Activated CD4-positive, alpha-beta T cell treated with anti-CD3 and anti-CD28 coated beads for 48 hours (primary cell): Measurements from ENCODE around the gene ZNF217.
A peak's percentile ranks its signal among the peaks of the same experiment; 100 is the strongest.
"Not testable (repeated sequence)": the region's sequence is repeated elsewhere in the genome, so short reads cannot be mapped to it uniquely, and the experiment has no call there.

Experiments
- DNase-seq: peaks from one replicate; pipeline ENCODE4 v3.0.0-alpha.2; 2020

Gene ZNF217

GRCh38 chr20:53562104-53562764 lies 31.4 kb downstream of the ZNF217 start:
- not testable (repeated sequence) for DNase-seq

DNA sequence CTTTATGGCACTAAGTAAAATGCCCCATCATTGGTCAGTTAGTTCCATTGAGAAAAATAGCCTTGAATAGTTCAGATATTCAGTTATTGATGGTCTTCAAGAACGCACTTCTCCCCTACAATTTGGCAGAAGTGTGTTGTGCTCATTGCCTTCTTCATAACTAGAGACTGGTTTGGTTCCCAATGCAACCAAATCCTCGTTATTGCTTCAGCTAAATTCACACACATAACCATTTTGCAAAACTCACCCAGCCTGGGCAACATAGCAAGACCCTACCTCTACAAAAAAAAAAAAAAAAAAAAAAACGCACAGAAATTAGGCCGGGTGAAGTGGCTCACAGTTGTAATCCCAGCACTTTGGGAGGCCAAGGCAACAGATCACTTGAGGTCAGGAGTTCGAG lies 32.1 kb downstream of the ZNF217 start:
- no peak for DNase-seq

DNA sequence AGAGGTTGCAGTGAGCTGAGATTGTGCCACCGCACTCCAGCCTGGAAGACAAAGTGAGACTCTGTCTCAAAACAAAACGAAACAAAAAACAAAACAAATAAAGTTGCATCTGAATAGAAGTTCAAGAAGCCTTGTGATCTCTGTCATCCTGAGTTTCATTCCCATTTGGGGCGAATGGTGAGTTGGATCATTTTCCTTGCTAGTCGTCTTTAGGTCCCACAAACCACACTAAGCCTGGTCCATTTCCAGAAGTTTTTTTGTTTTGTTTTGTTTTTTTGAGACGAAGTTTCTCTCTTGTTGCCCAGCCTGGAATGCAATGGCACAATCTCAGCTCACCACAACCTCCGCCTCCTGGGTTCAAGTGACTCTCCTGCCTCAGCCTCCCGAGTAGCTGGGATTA lies 33.8 kb downstream of the ZNF217 start:
- DNase-seq, result no peak

GRCh38 chr20:53557130-53557529 lies 36.5 kb downstream of the ZNF217 start:
- DNase-seq, result no peak

DNA sequence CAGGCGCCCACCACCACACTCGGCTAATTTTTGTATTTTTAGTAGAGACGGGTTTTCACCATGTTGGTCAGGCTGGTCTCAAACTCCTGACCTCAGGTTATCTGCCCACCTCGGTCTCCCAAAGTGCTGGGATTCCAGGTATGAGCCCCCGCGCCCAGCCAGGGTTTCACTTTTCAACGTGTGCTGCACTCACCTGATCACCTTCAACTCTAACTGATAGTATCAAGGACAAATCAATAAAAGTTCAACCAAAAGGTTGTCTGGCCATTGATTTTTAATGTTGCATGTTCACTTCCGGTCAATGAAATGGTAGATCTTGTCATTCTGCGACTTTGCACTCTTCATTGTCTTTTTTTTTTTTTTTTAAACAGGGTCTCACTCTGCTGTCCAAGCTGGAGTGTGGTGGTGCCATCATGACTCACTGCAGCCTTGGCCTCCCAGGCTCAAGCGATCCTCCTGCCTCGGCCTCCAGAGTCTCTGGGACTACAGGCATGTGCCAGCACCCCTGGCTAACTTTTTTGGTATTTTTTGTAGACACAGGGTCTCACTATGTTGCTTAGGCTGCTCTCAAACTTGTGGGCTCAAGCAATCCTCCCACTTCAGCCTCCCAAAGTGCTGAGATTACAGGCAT lies 37.3 kb downstream of the ZNF217 start:
- no peak for DNase-seq

- no peak for DNase-seq
These were observed 37.8 kb downstream of the ZNF217 start for GRCh38 chr20:53555816-53556215.

DNA sequence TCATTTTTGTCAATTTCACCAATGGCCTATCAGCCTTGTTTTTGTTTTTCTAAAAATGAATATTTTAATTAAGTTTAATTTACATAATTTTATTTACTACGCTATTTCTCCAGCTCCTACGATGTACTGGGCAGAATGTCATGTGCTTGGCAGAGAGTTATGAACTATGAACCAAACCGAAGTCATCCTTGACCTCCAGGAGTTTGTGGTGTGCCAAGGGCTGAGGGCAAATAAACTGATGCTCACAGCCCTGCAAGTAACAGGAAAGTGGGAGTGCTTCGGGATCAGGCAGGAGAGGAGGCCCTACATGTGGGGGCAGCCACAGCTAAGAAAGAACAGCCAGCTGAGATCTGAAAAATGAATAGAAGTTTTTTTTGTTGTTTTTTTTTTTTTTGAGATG lies 38.6 kb downstream of the ZNF217 start:
- DNase-seq, result no peak

GRCh38 chr20:53552572-53552893 lies 41.1 kb downstream of the ZNF217 start:
- DNase-seq, result not testable (repeated sequence)

DNA sequence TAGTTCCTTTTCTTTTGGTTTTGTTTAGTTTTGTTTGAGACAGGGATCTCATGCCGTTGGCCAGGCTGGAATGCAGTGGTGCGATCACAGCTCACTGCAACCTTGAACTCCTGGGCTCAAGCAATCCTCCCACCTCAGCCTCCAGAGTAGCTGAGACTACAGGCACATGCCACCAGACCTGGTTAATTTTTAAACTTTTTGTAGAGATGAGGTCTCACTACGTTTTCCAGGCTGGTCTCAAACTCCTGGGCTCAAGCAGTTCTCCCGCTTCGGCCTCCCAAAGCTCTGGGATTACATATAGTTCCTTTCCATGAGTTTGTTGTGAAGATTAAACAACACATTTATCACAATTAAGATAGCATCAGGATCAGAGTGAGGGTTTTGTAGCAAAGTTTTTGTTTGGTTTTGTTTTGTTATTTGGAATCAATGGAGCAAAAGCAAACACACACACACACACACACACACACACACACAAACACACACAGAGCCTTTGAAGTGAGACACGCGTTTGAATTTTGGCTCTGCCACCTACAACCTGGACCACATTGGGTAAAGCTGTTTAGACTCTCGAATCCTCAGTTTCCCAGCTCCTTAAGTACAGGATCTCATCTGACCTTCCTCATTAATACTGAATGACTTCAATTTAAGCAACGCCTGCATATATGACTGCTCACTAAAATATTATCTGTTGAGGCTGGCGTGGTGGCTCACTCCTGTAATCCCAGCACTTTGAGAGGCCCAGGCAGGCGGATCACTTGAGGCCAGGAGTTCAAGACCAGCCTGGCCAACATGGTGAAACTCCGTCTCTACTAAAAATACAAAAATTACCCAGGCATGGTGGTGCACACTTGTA lies 41.7 kb downstream of the ZNF217 start:
- DNase-seq, result not testable (repeated sequence)

DNA sequence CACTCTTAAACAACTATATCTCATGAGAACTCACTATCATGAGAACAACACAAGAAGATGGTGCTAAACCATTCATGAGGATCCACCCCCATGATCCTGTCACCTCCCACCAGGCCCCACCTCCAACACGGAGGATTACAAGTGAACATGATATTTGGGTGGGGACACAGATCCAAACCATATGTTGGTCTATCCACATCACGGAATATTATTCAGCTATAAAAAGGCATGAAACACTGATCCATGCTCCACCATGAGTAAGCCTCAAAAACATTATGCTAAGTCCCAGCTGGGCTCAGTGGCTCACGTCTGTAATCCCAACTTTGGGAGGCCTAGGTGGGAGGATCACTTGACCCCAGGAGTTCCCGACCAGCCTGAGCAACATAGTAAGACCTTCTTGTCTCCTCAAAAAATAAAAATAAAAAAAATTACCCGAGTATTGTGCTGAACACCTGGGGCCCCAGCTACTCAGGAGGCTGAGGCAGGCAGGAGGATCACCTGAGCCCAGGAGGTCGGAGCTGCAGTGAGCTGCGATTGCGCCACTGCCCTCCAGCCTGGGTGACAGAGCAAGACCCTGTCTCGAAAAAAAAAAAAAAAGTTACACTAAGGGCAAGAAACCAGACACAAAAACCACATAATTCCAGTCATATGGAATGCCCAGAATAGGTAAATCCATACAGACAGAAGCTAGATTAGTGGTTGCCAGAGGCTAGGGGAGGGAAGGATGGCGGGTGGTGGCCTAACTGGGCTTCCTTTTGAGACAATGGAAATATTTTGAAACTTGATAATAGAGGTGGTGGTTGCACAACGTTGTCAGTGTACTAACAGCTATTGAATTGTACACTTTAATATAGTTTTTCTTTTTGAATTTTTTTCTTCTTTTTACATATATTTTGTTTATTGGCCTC lies 43.1 kb downstream of the ZNF217 start:
- no peak for DNase-seq

GRCh38 chr20:53547664-53548239 lies 45.9 kb downstream of the ZNF217 start:
- DNase-seq, result peak; percentile 46

DNA sequence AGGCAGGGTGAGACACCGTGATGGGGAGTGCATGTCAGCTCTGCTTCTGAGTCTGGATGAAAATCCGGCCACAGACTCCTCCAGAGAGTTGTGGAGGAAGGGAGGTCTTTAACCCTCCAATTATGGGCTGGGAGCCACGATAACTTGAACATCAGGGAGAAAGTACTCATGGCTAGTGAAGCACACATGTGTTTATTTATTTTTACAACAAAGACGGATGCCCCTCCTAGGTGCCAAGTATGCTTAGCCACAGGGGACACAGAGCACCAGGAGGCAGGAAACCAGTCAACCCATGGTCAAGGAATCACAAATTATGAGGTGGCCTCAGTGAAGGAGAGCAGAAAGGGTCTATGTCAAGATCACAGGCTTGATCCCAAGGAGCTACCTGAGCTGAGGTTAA lies 54.1 kb downstream of the ZNF217 start:
- no peak for DNase-seq

- DNase-seq, result not testable (repeated sequence)
These were observed 57.3 kb downstream of the ZNF217 start for GRCh38 chr20:53536382-53536781.

DNA sequence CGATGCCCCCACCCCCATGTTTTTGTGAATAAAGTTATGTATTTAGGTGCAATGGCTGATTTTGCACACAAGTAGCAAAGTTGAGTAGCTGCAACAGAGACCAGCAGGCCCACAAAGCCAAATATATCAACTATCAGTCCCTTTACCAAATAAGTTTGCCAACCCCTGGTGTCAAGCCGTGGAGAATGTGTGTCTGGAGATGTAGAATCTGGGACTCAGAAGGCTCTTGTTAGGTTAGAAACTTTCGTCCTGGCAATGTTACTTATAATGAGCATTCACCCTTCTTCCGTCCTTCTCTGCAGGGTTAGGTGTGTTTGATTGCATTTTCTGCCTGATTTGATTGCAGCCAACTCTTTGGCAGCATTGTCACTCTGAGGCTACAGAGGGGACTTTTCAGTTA lies 57.8 kb downstream of the ZNF217 start:
- no peak for DNase-seq

DNA sequence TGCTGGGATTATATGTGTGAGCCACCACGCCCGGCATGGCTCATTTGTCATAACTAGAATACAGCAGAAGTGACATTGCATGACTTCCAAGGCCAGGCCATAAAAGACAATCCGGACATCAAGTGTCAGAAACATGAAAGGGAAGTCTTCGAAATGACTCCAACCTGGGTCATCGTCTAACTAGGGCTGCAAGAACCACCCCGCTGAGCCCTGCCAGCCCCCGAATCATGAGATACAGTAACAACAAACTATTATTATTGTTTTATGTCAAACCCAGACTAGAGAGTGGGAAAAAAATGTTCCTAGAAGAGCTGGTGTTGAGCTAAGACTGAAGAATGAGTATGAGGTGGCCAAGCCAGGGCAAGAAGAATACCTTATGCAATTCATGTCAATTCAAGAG lies 59.6 kb downstream of the ZNF217 start:
- DNase-seq, result no peak

- no peak for DNase-seq
These were observed 60.1 kb downstream of the ZNF217 start for GRCh38 chr20:53533500-53533899.

DNA sequence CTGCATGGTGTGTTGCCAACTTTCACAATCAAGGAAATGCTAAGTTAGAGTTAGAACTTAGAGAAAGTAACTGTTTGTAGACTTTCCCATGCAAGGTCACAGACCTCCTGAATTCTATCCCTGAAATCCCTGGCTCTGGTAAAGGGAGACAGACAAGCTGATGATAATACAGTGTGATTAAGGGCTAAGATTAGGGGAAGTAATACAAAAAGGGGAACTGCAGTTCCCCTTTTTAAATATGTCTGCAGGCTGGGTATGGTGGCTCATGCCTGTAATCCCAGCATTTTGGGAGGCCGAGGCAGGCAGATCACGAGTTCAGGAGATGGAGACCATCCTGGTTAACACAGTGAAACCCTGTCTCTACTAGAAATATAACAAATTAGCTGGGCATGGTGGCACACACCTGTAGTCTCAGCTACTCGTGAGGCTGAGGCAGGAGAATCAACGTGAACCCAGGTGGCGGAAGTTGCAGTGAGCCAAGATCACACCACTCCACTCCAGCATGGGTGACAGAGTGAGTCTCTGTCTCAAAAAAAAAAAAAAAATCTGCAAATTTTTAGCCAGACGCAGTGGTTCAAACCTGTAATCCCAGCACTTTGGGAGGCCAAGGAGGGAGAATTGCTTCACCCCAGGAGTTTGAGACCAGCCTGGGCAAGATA lies 60.9 kb downstream of the ZNF217 start:
- DNase-seq, result not testable (repeated sequence)

- no peak for DNase-seq
These were observed 63.2 kb downstream of the ZNF217 start for GRCh38 chr20:53530440-53530839.

DNA sequence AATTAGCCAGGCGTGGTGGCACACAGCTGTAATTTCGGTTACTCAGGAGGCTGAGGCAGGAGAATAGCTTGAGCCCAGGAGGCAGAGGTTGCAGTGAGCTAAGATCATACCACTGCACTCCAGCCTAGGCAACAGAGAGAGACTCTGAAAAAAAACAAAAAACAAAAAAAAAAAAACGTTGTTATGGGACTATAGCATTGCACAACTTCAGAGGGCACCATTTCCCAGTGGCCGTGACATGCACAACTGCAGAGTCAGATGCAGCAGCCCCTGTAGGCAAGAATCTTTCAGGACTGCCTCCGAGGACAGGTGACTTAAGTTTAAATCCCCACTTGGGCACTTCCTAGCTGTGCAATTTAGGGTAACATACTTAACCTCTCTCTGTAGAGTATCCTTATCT lies 64.0 kb downstream of the ZNF217 start:
- no peak for DNase-seq

GRCh38 chr20:53527196-53527595 lies 66.4 kb downstream of the ZNF217 start:
- no peak for DNase-seq

- no peak for DNase-seq
These were observed 68.9 kb downstream of the ZNF217 start for GRCh38 chr20:53524589-53525312.
